LNCaP clone FGC (cell line): ENCODE data around the gene OR2A14.

Source experiments
- DNase-seq: peaks from one replicate; pipeline ENCODE4 v3.0.0-alpha.2; 2011; ENCODE audit warnings: low read depth
- H3K4me3 ChIP-seq: 2 replicates; pipeline ENCODE4 v1.5.1; 2011; ENCODE audit warnings: mild to moderate bottlenecking, low read depth, low read length, control low read depth
- CTCF ChIP-seq: IDR thresholded peaks from 2 replicates; pipeline ENCODE4 v1.5.1; 2012; ENCODE audit warnings: mild to moderate bottlenecking; ENCODE audit not compliant: control insufficient read depth, insufficient read depth; ENCODE audit errors: extremely low read depth

OR2A14 gene

GRCh38 chr7:144122876-144123275 lies at the start of gene OR2A14:
OR2A14 (plus strand) TSS chr7:144123176; CDS start chr7:144129113, 5,937 bp downstream.
- TF ChIP-seq CTCF = no peak
- DNase-seq = no peak
- no peak within 1 kb of the TSS for H3K4me3 ChIP-seq

GRCh38 chr7:144074374-144074773 lies 48.6 kb upstream of the OR2A14 start:
- H3K4me3 ChIP-seq = no peak overlapping the region
- DNase-seq = no peak
- no peak for TF ChIP-seq CTCF

- no peak for DNase-seq
- no peak for TF ChIP-seq CTCF
- H3K4me3 ChIP-seq = no peak within 1 kb of the TSS
Measured at GRCh38 chr7:144085978-144086377, 37.0 kb upstream of the OR2A14 start, which contains the start of gene OR2A12. OR2A12 (plus strand) TSS chr7:144086278; CDS start chr7:144095108, 8,830 bp downstream.

GRCh38 chr7:144086730-144087129 lies 36.2 kb upstream of the OR2A14 start:
- no peak for TF ChIP-seq CTCF
- H3K4me3 ChIP-seq = no peak overlapping the region
- no peak for DNase-seq

GRCh38 chr7:144087230-144087629 lies 35.7 kb upstream of the OR2A14 start:
- no peak for TF ChIP-seq CTCF
- no peak for DNase-seq
- H3K4me3 ChIP-seq = no peak overlapping the region

- DNase-seq = no peak
- H3K4me3 ChIP-seq = no peak overlapping the region
- no peak for TF ChIP-seq CTCF
Measured at GRCh38 chr7:144090667-144091066, 32.3 kb upstream of the OR2A14 start.

- DNase-seq = no peak
- H3K4me3 ChIP-seq = no peak overlapping the region
- TF ChIP-seq CTCF = no peak
Measured at GRCh38 chr7:144098776-144099175, 24.2 kb upstream of the OR2A14 start.
